Measurements from ENCODE around the gene CRYGC. TPM values are rescaled to one million over a fixed set of nuclear protein-coding genes. Genes with fewer than 3 reads are reported as not detected.
A peak's percentile ranks its signal among the peaks of the same experiment; 100 is the strongest.

CRYGC gene
- total and polyA plus RNA-seq, 2 of the 13 experiments (the other 11 are each of a cell fraction or from before 2014, with no cell fraction given), result 0.20 to 0.27 TPM

DNA sequence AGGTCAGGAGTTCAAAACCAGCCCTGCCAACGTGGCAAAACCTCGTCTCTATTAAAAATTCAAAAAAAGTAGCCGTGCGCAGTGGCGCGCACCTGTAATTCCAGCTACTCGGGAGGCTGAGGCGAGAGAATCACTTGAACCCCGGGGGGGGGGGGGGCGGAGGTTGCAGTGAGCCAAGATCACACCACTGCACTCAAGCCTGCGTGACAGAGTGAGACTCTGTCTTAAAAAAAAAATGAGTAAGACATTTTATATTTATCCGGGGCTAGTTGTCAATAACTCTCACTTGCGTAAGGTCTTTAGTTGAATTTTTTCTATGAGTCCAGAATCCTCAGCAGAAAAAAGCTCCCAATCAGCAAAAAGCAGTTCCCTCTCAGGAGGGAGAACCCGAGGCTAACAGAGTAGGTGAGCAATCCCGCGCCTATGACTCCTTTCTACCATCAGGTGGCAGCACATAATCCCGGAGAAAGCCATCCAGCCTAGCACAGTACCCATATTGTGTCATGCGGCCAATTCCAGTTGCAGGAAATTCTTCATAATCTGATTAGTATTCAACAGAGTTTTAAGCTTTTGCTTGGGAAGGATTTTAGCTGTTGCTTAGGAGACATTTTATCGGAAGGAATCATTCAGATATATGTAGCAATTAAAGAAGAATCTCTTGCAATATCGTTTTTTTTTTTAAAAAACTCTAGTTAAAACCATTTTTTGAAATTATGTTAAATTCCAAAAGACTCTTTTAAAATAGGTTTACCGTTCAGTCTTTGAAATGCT lies 45.6 kb upstream of the CRYGC start (continued):
- TF ChIP-seq ZFYVE20 (CRISPR knock-in tag; IDR thresholded peaks at IDR 0.05; ENCODE audit: borderline replicate concordance, low read depth) (no peak), MEIS2 (CRISPR knock-in tag; IDR thresholded peaks at IDR 0.05) (no peak), NONO (IDR thresholded peaks at IDR 0.05) (no peak), NONO (CRISPR knock-in tag; conservative IDR thresholded peaks at IDR 0.05) (no peak), U2AF2 (IDR thresholded peaks at IDR 0.05; ENCODE audit: low read depth, low read length) (no peak), HNRNPLL (IDR thresholded peaks at IDR 0.05; ENCODE audit: low read depth, low read length, poor library complexity, severe bottlenecking) (no peak), ARNT2 (CRISPR knock-in tag; IDR thresholded peaks at IDR 0.05; ENCODE audit: low read depth) (no peak), ZZZ3 (CRISPR knock-in tag; IDR thresholded peaks at IDR 0.05; ENCODE audit: borderline replicate concordance) (no peak), NPAS2 (CRISPR knock-in tag; IDR thresholded peaks at IDR 0.05; ENCODE audit: borderline replicate concordance) (no peak), ZNF746 (CRISPR knock-in tag; IDR thresholded peaks at IDR 0.05) (no peak), IKZF4 (CRISPR knock-in tag; IDR thresholded peaks at IDR 0.05; ENCODE audit: borderline replicate concordance, low read depth, not compliant biosample characterization) (no peak), ZNF772 (CRISPR knock-in tag; IDR thresholded peaks at IDR 0.05) (no peak), FLYWCH1 (CRISPR knock-in tag; IDR thresholded peaks at IDR 0.05) (no peak), CHCHD3 (CRISPR knock-in tag; IDR thresholded peaks at IDR 0.05) (no peak), MZF1 (CRISPR knock-in tag; IDR thresholded peaks at IDR 0.05; ENCODE audit: borderline replicate concordance) (no peak), PCBP1 (IDR thresholded peaks at IDR 0.05; ENCODE audit: borderline replicate concordance, low read depth, low read length) (no peak), CENPT (CRISPR knock-in tag; IDR thresholded peaks at IDR 0.05; ENCODE audit: low read depth) (no peak), TMF1 (CRISPR knock-in tag; IDR thresholded peaks at IDR 0.05; ENCODE audit: low read depth) (no peak), ZFP36 (IDR thresholded peaks at IDR 0.05; ENCODE audit: borderline replicate concordance, low read depth, low read length, partially characterized antibody) (no peak)
- TF ChIP-seq, protein P1, sequence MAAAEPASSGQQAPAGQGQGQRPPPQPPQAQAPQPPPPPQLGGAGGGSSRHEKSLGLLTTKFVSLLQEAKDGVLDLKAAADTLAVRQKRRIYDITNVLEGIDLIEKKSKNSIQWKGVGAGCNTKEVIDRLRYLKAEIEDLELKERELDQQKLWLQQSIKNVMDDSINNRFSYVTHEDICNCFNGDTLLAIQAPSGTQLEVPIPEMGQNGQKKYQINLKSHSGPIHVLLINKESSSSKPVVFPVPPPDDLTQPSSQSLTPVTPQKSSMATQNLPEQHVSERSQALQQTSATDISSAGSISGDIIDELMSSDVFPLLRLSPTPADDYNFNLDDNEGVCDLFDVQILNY (CRISPR knock-in tag; conservative IDR thresholded peaks at IDR 0.05), result no peak
- TF ChIP-seq, protein P2, sequence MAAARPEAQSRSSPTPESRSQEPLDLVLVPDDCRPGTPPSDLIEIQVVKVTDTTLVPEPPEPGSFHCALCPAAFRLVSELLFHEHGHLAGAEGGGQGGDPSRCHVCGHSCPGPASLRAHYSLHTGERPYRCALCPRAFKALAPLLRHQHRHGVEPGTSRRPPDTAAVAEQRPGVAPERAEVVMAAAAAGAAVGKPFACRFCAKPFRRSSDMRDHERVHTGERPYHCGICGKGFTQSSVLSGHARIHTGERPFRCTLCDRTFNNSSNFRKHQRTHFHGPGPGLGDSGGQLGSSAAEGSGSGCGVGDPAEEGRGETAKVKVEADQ (CRISPR knock-in tag; IDR thresholded peaks at IDR 0.05; ENCODE audit: borderline replicate concordance), result no peak
- TF ChIP-seq, protein P3, sequence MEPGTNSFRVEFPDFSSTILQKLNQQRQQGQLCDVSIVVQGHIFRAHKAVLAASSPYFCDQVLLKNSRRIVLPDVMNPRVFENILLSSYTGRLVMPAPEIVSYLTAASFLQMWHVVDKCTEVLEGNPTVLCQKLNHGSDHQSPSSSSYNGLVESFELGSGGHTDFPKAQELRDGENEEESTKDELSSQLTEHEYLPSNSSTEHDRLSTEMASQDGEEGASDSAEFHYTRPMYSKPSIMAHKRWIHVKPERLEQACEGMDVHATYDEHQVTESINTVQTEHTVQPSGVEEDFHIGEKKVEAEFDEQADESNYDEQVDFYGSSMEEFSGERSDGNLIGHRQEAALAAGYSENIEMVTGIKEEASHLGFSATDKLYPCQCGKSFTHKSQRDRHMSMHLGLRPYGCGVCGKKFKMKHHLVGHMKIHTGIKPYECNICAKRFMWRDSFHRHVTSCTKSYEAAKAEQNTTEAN (CRISPR knock-in tag; conservative IDR thresholded peaks at IDR 0.05), result 0 out of 2 replicates have a peak, but pooled peaks have one; percentile 37
- TF ChIP-seq, protein P4, sequence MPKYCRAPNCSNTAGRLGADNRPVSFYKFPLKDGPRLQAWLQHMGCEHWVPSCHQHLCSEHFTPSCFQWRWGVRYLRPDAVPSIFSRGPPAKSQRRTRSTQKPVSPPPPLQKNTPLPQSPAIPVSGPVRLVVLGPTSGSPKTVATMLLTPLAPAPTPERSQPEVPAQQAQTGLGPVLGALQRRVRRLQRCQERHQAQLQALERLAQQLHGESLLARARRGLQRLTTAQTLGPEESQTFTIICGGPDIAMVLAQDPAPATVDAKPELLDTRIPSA (CRISPR knock-in tag; IDR thresholded peaks at IDR 0.05; ENCODE audit: borderline replicate concordance), result no peak
- TF ChIP-seq, protein P5, sequence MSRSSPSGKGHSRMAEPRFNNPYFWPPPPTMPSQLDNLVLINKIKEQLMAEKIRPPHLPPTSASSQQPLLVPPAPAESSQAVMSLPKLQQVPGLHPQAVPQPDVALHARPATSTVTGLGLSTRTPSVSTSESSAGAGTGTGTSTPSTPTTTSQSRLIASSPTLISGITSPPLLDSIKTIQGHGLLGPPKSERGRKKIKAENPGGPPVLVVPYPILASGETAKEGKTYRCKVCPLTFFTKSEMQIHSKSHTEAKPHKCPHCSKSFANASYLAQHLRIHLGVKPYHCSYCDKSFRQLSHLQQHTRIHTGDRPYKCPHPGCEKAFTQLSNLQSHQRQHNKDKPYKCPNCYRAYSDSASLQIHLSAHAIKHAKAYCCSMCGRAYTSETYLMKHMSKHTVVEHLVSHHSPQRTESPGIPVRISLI (CRISPR knock-in tag; IDR thresholded peaks at IDR 0.05; ENCODE audit: borderline replicate concordance), result no peak

Measured in HepG2 (cell line).